MM.1S (cell line): Measurements from ENCODE around the gene PLXNA2.
A peak's percentile ranks its signal among the peaks of the same experiment; 100 is the strongest.

ENCODE experiments used
- DNase-seq: peaks from one replicate; pipeline ENCODE4 v3.0.0-alpha.2; 2015
- H2AFZ ChIP-seq: fragments of 300-600 bp; sonication (generic); 2 replicates; pipeline ENCODE4 v1.6.0; 2016; ENCODE audit warnings: antibody characterized with exemption, low read length
- H3F3A ChIP-seq: fragments of 300-600 bp; sonication (generic); 2 replicates; pipeline ENCODE4 v1.6.1; 2016; ENCODE audit warnings: mild to moderate bottlenecking, antibody characterized with exemption, low read length, moderate library complexity, mixed read lengths; ENCODE audit not compliant: insufficient read depth
- H3K27ac ChIP-seq: fragments of 300-600 bp; sonication (generic); 2 replicates; pipeline ENCODE4 v1.5.1; 2016; ENCODE audit warnings: mild to moderate bottlenecking, low read length
- H3K27me3 ChIP-seq: fragments of 300-600 bp; sonication (generic); replicated peaks from 2 replicates; pipeline ENCODE4 v1.6.0; 2016; ENCODE audit warnings: low read length; ENCODE audit not compliant: insufficient read depth
- H3K36me3 ChIP-seq: fragments of 300-600 bp; sonication (generic); replicated peaks from 2 replicates; pipeline ENCODE4 v1.6.1; 2016; ENCODE audit warnings: mild to moderate bottlenecking, low read length, mixed read lengths; ENCODE audit not compliant: insufficient read depth
- H3K4me1 ChIP-seq: fragments of 300-600 bp; sonication (generic); 2 replicates; pipeline ENCODE4 v1.6.1; 2016; ENCODE audit warnings: low read length, mixed read lengths
- H3K4me2 ChIP-seq: fragments of 300-600 bp; sonication (generic); 2 replicates; pipeline ENCODE4 v1.6.0; 2016; ENCODE audit warnings: low read depth, low read length
- H3K4me3 ChIP-seq: fragments of 300-600 bp; sonication (generic); 2 replicates; pipeline ENCODE4 v1.5.1; 2016; ENCODE audit warnings: low read length, mixed read lengths
- H3K79me2 ChIP-seq: fragments of 300-600 bp; sonication (generic); 2 replicates; pipeline ENCODE4 v1.6.1; 2016; ENCODE audit warnings: mixed run types, low read length, mixed read lengths
- H3K9ac ChIP-seq: fragments of 300-600 bp; sonication (generic); 2 replicates; pipeline ENCODE4 v1.6.1; 2016; ENCODE audit warnings: low read length, mixed read lengths
- H3K9me2 ChIP-seq: fragments of 300-600 bp; sonication (generic); replicated peaks from 2 replicates; pipeline ENCODE4 v1.6.1; 2016; ENCODE audit warnings: mild to moderate bottlenecking, low read length, mixed read lengths; ENCODE audit not compliant: insufficient read depth
- H3K9me3 ChIP-seq: fragments of 300-600 bp; sonication (generic); replicated peaks from 2 replicates; pipeline ENCODE4 v1.6.1; 2016; ENCODE audit warnings: mild to moderate bottlenecking, low read length, mixed read lengths; ENCODE audit not compliant: insufficient read depth
- H4K20me1 ChIP-seq: fragments of 300-600 bp; sonication (generic); 2 replicates; pipeline ENCODE4 v1.6.1; 2016; ENCODE audit warnings: mild to moderate bottlenecking, low read length, moderate library complexity, mixed read lengths; ENCODE audit not compliant: insufficient read depth
- EZH2 ChIP-seq: fragments of 300-600 bp; sonication (generic); optimal IDR thresholded peaks from 2 replicates; pipeline ENCODE3; 2017; ENCODE audit warnings: low read depth, mild to moderate bottlenecking, antibody characterized with exemption, low read length, mixed read lengths
- EZH2phosphoT487 ChIP-seq: fragments of 300-600 bp; sonication (generic); IDR thresholded peaks from 2 replicates; pipeline ENCODE4 v1.6.1; 2018; ENCODE audit warnings: antibody characterized with exemption, low read length
- TF ChIP-seq, protein P1 (sequence below): fragments of 300-600 bp; sonication (generic); IDR thresholded peaks from 2 replicates; pipeline ENCODE4 v1.5.1; 2016; ENCODE audit warnings: antibody characterized with exemption, low read length, mixed read lengths

The PLXNA2 gene

DNA sequence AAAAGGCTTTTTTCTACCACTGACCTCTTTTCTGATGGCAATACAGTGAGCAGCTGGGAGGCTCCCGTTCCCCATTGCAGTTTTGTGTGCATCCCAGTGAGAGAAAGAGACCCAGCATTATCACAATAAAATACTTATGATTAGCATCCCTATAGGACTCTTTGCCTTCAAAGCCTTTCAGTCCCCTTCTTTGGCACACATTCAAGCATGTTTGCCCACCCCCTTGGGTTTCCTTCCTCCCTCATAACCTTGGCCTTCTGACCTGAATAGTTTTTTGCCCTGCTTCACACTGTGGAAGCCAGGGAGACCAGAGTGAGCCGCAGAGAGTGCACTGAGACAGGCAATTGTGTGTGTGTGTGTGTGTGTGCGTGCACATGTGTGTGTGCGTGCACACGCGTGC is 13.2 kb upstream of the PLXNA2 start:
- H3K27me3 ChIP-seq = no peaks in the 10 kb centered on the region
- H3K79me2 ChIP-seq = no peaks in the 10 kb centered on the region
- no peak overlapping the region for H2AFZ ChIP-seq
- peaks cover 14% of the 10 kb centered on the region; the same call in 1 of the 2 replicates for H3F3A ChIP-seq
- no peak overlapping the region for H3K4me3 ChIP-seq
- H3K4me1 ChIP-seq = peaks cover 36% of the 10 kb centered on the region
- no peaks in the 10 kb centered on the region for H3K36me3 ChIP-seq
- no peak overlapping the region for H3K4me2 ChIP-seq
- H3K9ac ChIP-seq = no peak overlapping the region
- H3K9me2 ChIP-seq = no peaks in the 10 kb centered on the region
- no peak overlapping the region for H3K27ac ChIP-seq
- H4K20me1 ChIP-seq = no peaks in the 10 kb centered on the region
- DNase-seq = no peak
- TF ChIP-seq EZH2 (no peak), EZH2phosphoT487 (no peak)
- TF ChIP-seq, protein P1, sequence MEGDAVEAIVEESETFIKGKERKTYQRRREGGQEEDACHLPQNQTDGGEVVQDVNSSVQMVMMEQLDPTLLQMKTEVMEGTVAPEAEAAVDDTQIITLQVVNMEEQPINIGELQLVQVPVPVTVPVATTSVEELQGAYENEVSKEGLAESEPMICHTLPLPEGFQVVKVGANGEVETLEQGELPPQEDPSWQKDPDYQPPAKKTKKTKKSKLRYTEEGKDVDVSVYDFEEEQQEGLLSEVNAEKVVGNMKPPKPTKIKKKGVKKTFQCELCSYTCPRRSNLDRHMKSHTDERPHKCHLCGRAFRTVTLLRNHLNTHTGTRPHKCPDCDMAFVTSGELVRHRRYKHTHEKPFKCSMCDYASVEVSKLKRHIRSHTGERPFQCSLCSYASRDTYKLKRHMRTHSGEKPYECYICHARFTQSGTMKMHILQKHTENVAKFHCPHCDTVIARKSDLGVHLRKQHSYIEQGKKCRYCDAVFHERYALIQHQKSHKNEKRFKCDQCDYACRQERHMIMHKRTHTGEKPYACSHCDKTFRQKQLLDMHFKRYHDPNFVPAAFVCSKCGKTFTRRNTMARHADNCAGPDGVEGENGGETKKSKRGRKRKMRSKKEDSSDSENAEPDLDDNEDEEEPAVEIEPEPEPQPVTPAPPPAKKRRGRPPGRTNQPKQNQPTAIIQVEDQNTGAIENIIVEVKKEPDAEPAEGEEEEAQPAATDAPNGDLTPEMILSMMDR = no peak
- no peaks in the 10 kb centered on the region for H3K9me3 ChIP-seq

DNA sequence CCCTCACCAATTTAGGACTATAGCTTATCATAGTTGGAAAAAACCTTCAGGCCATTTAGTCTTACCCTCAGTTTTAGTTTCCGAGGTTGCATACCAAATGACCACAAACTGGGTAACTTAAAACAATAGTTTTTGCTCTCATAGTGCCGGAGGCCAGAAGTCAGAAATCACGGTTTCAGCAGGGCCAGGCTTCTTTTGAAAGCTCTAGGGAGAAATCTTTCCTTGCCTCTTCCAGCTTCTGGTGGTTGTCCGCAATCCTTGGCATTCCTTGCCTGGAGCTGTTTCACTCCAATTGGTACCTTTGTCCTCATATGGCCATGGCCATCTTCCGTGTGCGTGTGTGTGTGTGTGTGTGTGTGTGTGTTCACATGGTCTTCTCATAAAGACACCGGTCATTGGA is 12.4 kb upstream of the PLXNA2 start:
- Histone ChIP-seq H2AFZ (no peak overlapping the region), H3K4me2 (peak overlapping the region; percentile 42), H3K27me3 (no peaks in the 10 kb centered on the region), H3K9ac (no peak overlapping the region), H3K27ac (no peak overlapping the region; the same call in 1 of the 2 replicates), H3K79me2 (no peaks in the 10 kb centered on the region), H3K9me3 (no peaks in the 10 kb centered on the region), H3K4me3 (no peak overlapping the region), H3K9me2 (no peaks in the 10 kb centered on the region), H3F3A (peaks cover 14% of the 10 kb centered on the region; the same call in 1 of the 2 replicates), H4K20me1 (no peaks in the 10 kb centered on the region), H3K36me3 (no peaks in the 10 kb centered on the region), H3K4me1 (peaks cover 36% of the 10 kb centered on the region)
- TF ChIP-seq, protein P1 = no peak
- TF ChIP-seq EZH2 = no peak
- no peak for TF ChIP-seq EZH2phosphoT487
- peak; percentile 87 for DNase-seq

DNA sequence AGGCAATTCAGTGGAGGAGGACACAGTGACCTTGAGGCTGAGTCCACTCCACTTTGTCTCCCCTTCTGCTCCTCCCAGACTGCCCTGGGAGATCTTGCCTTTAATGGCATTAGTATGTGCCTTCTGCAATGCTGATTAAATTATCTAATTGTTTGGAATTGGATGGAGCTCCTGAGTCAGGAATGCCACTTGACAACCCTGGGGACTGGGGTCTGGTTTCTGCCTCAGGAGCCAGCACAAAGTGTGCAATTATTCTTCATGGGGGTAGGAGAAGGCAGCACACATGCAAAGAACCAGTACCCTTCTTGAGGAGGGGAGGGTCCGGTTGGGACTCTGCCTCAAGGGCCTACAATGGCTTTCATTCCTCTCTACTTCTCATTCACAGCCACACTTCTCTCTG is 11.9 kb upstream of the PLXNA2 start:
- no peak overlapping the region; the same call in 1 of the 2 replicates for H3K27ac ChIP-seq
- no peaks in the 10 kb centered on the region for H4K20me1 ChIP-seq
- H3K4me2 ChIP-seq = peak overlapping the region; percentile 42
- H3F3A ChIP-seq = peaks cover 14% of the 10 kb centered on the region; the same call in 1 of the 2 replicates
- H3K36me3 ChIP-seq = no peaks in the 10 kb centered on the region
- H3K9me2 ChIP-seq = no peaks in the 10 kb centered on the region
- H3K79me2 ChIP-seq = no peaks in the 10 kb centered on the region
- no peak for DNase-seq
- no peaks in the 10 kb centered on the region for H3K27me3 ChIP-seq
- H2AFZ ChIP-seq = no peak overlapping the region
- H3K4me1 ChIP-seq = peaks cover 36% of the 10 kb centered on the region
- H3K9me3 ChIP-seq = no peaks in the 10 kb centered on the region
- H3K9ac ChIP-seq = no peak overlapping the region
- TF ChIP-seq EZH2 = no peak
- TF ChIP-seq EZH2phosphoT487 = no peak
- TF ChIP-seq, protein P1 = no peak
- no peak overlapping the region for H3K4me3 ChIP-seq
